ENCODE data around the gene DIPK1A. TPM values are rescaled to one million over a fixed set of nuclear protein-coding genes. Genes with fewer than 3 reads are reported as not detected.

The DIPK1A gene
- total and polyA plus RNA-seq, 12 donors, result 0.91 to 10.2 (median 3.0) TPM

- no peak overlapping the region for H3K27ac ChIP-seq
- no peak for DNase-seq
- H3K36me3 ChIP-seq (replicated peaks in 1 of 2), result no peaks in the 10 kb centered on the region
- TF ChIP-seq CTCF (IDR thresholded peaks at IDR 0.05), result no peak
- no peak for TF ChIP-seq POLR2A (IDR thresholded peaks at IDR 0.05)
- no peaks in the 10 kb centered on the region for H3K4me1 ChIP-seq (replicated peaks in 1 of 2)
- intact Hi-C loops (cut with DNase I), result no loop called here
- no peak overlapping the region for H3K4me3 ChIP-seq
- no peaks in the 10 kb centered on the region for H3K9me3 ChIP-seq (replicated peaks in 1 of 3)
- no peaks in the 10 kb centered on the region for H3K27me3 ChIP-seq
- 78 to 89% (median 84%) methylated on average over 3 of the region's 3 CpGs for WGBS, 4 donors
Measured at GRCh38 chr1:92944901-92945747, 16.1 kb downstream of the DIPK1A start.

- no peak for TF ChIP-seq POLR2A (IDR thresholded peaks at IDR 0.05)
- no peak for TF ChIP-seq CTCF (IDR thresholded peaks at IDR 0.05)
- WGBS, 4 donors, result 93 to 96% (median 94%) methylated on average over 4 of the region's 4 CpGs
- H3K36me3 ChIP-seq (replicated peaks in 1 of 2), result no peaks in the 10 kb centered on the region
- intact Hi-C loops (cut with DNase I), result no loop called here
- no peaks in the 10 kb centered on the region for H3K9me3 ChIP-seq (replicated peaks in 1 of 3)
- H3K27ac ChIP-seq, result no peak overlapping the region
- no peak overlapping the region for H3K4me3 ChIP-seq
- H3K4me1 ChIP-seq (replicated peaks in 1 of 2), result no peaks in the 10 kb centered on the region
- no peaks in the 10 kb centered on the region for H3K27me3 ChIP-seq
- no peak for DNase-seq
Measured at GRCh38 chr1:92943502-92943847, 17.8 kb downstream of the DIPK1A start.

GRCh38 chr1:92940541-92940940, 20.7 kb downstream of the DIPK1A start:
- WGBS, 4 donors, result 68 to 76% (median 69%) methylated on average over 3 of the region's 3 CpGs
- intact Hi-C loops (cut with DNase I), result no loop called here
- no peaks in the 10 kb centered on the region for H3K9me3 ChIP-seq (replicated peaks in 1 of 3)
- H3K4me1 ChIP-seq (replicated peaks in 1 of 2), result no peaks in the 10 kb centered on the region
- no peak overlapping the region for H3K4me3 ChIP-seq
- no peak overlapping the region for H3K27ac ChIP-seq
- no peaks in the 10 kb centered on the region for H3K36me3 ChIP-seq (replicated peaks in 1 of 2)
- no peak for TF ChIP-seq POLR2A (IDR thresholded peaks at IDR 0.05)
- TF ChIP-seq CTCF (IDR thresholded peaks at IDR 0.05), result no peak
- no peaks in the 10 kb centered on the region for H3K27me3 ChIP-seq
- DNase-seq, result no peak

- DNase-seq, result no peak
- WGBS, 4 donors, result 79 to 91% (median 85%) methylated on average over 3 of the region's 3 CpGs
- intact Hi-C loops (cut with DNase I), result no loop called here
- Histone ChIP-seq H3K27ac (no peak overlapping the region), H3K4me3 (no peak overlapping the region), H3K36me3 (replicated peaks in 1 of 2) (no peaks in the 10 kb centered on the region), H3K27me3 (no peaks in the 10 kb centered on the region), H3K4me1 (replicated peaks in 1 of 2) (peaks cover 0 to 14% of the 10 kb centered on the region in 2 donors), H3K9me3 (replicated peaks in 1 of 3) (no peaks in the 10 kb centered on the region)
- TF ChIP-seq CTCF (IDR thresholded peaks at IDR 0.05) (no peak), POLR2A (IDR thresholded peaks at IDR 0.05) (no peak)
Measured at GRCh38 chr1:92937731-92938130, 23.5 kb downstream of the DIPK1A start.

All from adrenal gland (tissue), 12 donors.